Uterus (tissue), 2 donors: ENCODE results near the gene SCLY.

ENCODE experiments used
- CTCF ChIP-seq, 4 experiments: fragments of 200-600 bp in 2 of 4; fragments of 450-650 bp in 2 of 4; sonication (generic) in 2 of 4; IDR thresholded peaks; one replicate each; pipeline ENCODE4 v1.5.1; 2016 to 2019; ENCODE audit warnings: antibody characterized with exemption in 4 of 4, mild to moderate bottlenecking in 2 of 4, moderate library complexity in 1 of 4
- POLR2A ChIP-seq, 2 donors: fragments of 450-650 bp; IDR thresholded peaks; one replicate each; pipeline ENCODE4 v1.6.1; 2016; ENCODE audit warnings: antibody characterized with exemption in 2 of 2, mild to moderate bottlenecking in 1 of 2, moderate library complexity in 1 of 2

- TF ChIP-seq CTCF (IDR thresholded peaks at IDR 0.05): no peak
- TF ChIP-seq POLR2A (IDR thresholded peaks at IDR 0.05): no peak
These were observed 7.5 kb upstream of the SCLY start for GRCh38 chr2:238053191-238053776.
